ENCODE results near the gene PANX2. TPM values are rescaled to one million over a fixed set of nuclear protein-coding genes. Genes with fewer than 3 reads are reported as not detected.
A peak's percentile ranks its signal among the peaks of the same experiment; 100 is the strongest.

The PANX2 gene
- total and polyA plus RNA-seq, 5 donors from 2014 or later = not detected

DNA sequence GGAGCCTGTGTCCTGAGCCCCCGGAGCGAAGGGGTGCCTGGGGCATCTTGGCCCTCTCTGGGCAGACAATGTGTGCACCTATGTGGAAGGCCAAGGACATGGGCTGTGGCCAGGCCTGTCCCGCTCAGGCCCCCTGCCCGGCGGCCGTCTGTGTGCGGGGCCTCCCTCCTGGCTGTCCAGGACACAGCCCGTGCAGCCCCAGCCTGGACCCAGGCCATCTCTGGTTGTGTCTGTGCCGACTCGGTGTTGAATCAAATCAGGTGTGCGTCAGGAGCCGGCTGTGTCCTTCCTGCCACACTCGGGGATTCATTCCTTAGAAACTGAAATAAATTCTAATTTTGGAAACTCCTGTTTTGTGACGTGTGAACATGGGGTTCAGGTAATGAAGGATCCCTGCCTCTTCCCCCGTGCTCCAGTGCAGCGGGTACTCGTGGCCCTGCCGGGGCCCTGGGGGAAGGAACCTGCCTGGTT is 28.8 kb downstream of the PANX2 start:
- ATAC-seq (ENCODE audit: low read depth in 2 of 2) = no peak
- peaks cover 0 to 30% (median 14%) of the 10 kb centered on the region in 4 donors for H3K4me1 Mint-ChIP-seq
- peaks cover 8% of the 10 kb centered on the region for H3K36me3 Mint-ChIP-seq
- no peaks in the 10 kb centered on the region for H3K27me3 Mint-ChIP-seq
- peak overlapping the region; percentile 71 to 84 (median 72) for H3K4me3 Mint-ChIP-seq
- H3K4me1 ChIP-seq (ENCODE audit: control insufficient read depth, insufficient read depth, low read length, poor library complexity, severe bottlenecking) = peaks cover 24% of the 10 kb centered on the region
- DNase-seq = no peak
- no peaks in the 10 kb centered on the region for H3K27me3 ChIP-seq (ENCODE audit: control insufficient read depth, insufficient read depth, low read length)
- H3K36me3 ChIP-seq (ENCODE audit: control insufficient read depth, insufficient read depth, low read length) = peaks cover 21% of the 10 kb centered on the region
- no peak overlapping the region for H3K4me3 ChIP-seq (ENCODE audit: low read depth, low read length)
- no peak overlapping the region for H3K27ac ChIP-seq (ENCODE audit: insufficient read depth, low read length, poor library complexity, severe bottlenecking)
- H3K9me3 Mint-ChIP-seq = no peaks in the 10 kb centered on the region
- H3K9me3 ChIP-seq (ENCODE audit: control insufficient read depth in 2 of 2, low read length in 2 of 2) = no peaks in the 10 kb centered on the region
- peak overlapping the region in 1 of 3 donors; percentile 25 for H3K27ac Mint-ChIP-seq

DNA sequence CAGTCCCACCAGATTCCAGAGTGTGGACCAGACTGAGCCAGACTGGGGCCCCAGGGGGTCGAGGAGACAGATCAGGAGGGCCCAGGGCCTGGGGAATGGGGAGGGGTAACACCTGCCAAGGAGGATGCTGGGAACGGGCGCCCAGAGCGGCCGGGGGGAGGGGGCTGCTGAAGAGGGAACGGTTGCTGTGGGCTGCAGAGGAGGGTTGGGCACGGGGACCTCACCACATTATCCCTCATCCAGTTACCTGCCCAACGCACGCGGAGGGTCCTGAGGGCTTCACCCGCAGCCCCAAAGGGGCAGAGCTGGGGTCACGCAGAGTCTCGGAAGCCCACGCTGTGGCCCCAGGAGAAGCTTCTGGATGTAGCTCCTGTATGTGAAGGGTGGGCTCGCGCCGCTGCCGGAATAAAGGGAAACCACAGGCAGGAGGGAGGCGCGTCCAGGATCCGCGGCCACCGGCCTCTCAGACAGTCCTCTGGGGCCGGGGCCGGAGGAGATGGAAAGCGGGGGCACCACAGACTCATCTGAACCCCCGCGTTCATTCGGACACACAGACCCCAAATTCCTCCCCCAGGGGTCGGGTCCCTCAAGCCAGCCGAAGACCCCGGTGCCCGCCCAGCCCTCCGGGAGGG is 29.4 kb downstream of the PANX2 start:
- no peaks in the 10 kb centered on the region for H3K27me3 ChIP-seq (ENCODE audit: control insufficient read depth, insufficient read depth, low read length)
- H3K27ac ChIP-seq (ENCODE audit: insufficient read depth, low read length, poor library complexity, severe bottlenecking) = peak overlapping the region; percentile 61
- peak in 1 of 3 donors; percentile 24 for DNase-seq
- Mint-ChIP-seq H3K27ac (peak overlapping the region in 1 of 3 donors; percentile 25), H3K27me3 (no peaks in the 10 kb centered on the region), H3K4me3 (peak overlapping the region; percentile 71 to 84 (median 72)), H3K36me3 (peaks cover 8% of the 10 kb centered on the region), H3K9me3 (no peaks in the 10 kb centered on the region), H3K4me1 (peaks cover 0 to 35% (median 18%) of the 10 kb centered on the region in 4 donors)
- peaks cover 24% of the 10 kb centered on the region for H3K4me1 ChIP-seq (ENCODE audit: control insufficient read depth, insufficient read depth, low read length, poor library complexity, severe bottlenecking)
- H3K9me3 ChIP-seq (ENCODE audit: control insufficient read depth in 2 of 2, low read length in 2 of 2) = no peaks in the 10 kb centered on the region
- ATAC-seq (ENCODE audit: low read depth in 2 of 2) = no peak
- H3K4me3 ChIP-seq (ENCODE audit: low read depth, low read length) = no peak overlapping the region
- peaks cover 15% of the 10 kb centered on the region for H3K36me3 ChIP-seq (ENCODE audit: control insufficient read depth, insufficient read depth, low read length)

DNA sequence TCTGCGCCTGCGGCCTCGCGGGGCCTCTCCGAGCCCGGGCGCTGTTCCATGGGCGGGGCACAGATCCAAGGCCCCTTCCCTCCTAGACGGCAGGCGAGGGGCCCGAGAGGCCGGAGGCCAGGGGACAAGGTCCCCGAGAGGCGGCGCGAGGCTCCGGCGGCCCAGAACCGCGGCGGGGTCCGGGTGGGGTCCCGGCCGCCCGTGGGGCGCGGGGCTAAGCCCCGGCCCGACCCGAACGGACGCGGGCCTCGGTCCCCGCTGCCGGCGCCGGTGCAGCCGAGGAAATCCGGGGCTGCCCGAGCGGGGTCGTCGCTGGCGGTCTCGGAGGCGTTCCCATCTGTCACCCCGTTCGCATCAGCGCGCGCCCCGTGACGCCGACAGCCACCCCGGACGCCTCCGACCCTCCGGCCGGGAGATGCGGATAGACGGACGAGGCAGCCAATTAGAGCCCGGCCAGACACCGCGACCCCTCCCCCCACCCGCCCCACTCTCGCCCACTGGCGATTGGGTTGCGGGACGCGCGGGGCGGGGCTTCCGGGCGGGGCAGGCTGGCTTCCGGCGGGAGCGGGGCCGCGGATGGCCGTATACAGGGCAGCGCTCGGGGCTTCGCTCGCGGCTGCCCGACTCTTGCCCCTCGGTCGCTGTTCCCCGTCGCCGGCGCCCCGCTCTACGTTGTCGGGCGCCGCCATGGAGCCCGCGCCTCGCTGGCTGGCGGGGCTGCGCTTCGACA is 30.1 kb downstream of the PANX2 start, which contains the start of gene SELENOO:
SELENOO (plus strand) TSS at position 551 of the 730 bp plus-strand sequence; CDS start at position 577, 26 bp downstream.
- peaks cover 8% of the 10 kb centered on the region for H3K36me3 Mint-ChIP-seq
- no peaks in the 10 kb centered on the region for H3K27me3 ChIP-seq (ENCODE audit: control insufficient read depth, insufficient read depth, low read length)
- no peaks in the 10 kb centered on the region for H3K27me3 Mint-ChIP-seq
- ATAC-seq (ENCODE audit: low read depth in 2 of 2) = peak; percentile 90 to 92
- H3K27ac Mint-ChIP-seq = peak within 1 kb of the TSS in 2 of 3 donors; percentile 86
- no peaks in the 10 kb centered on the region for H3K9me3 Mint-ChIP-seq
- H3K9me3 ChIP-seq (ENCODE audit: control insufficient read depth in 2 of 2, low read length in 2 of 2) = no peaks in the 10 kb centered on the region
- DNase-seq = peak; percentile 87 to 93 (median 88)
- H3K36me3 ChIP-seq (ENCODE audit: control insufficient read depth, insufficient read depth, low read length) = peaks cover 10% of the 10 kb centered on the region
- peaks cover 0 to 40% (median 21%) of the 10 kb centered on the region in 4 donors for H3K4me1 Mint-ChIP-seq
- peak within 1 kb of the TSS; percentile 81 to 90 (median 88) for H3K4me3 Mint-ChIP-seq
- peak within 1 kb of the TSS; percentile 41 for H3K4me3 ChIP-seq (ENCODE audit: low read depth, low read length)
- H3K4me1 ChIP-seq (ENCODE audit: control insufficient read depth, insufficient read depth, low read length, poor library complexity, severe bottlenecking) = peaks cover 24% of the 10 kb centered on the region
- peak within 1 kb of the TSS; percentile 61 for H3K27ac ChIP-seq (ENCODE audit: insufficient read depth, low read length, poor library complexity, severe bottlenecking)

DNA sequence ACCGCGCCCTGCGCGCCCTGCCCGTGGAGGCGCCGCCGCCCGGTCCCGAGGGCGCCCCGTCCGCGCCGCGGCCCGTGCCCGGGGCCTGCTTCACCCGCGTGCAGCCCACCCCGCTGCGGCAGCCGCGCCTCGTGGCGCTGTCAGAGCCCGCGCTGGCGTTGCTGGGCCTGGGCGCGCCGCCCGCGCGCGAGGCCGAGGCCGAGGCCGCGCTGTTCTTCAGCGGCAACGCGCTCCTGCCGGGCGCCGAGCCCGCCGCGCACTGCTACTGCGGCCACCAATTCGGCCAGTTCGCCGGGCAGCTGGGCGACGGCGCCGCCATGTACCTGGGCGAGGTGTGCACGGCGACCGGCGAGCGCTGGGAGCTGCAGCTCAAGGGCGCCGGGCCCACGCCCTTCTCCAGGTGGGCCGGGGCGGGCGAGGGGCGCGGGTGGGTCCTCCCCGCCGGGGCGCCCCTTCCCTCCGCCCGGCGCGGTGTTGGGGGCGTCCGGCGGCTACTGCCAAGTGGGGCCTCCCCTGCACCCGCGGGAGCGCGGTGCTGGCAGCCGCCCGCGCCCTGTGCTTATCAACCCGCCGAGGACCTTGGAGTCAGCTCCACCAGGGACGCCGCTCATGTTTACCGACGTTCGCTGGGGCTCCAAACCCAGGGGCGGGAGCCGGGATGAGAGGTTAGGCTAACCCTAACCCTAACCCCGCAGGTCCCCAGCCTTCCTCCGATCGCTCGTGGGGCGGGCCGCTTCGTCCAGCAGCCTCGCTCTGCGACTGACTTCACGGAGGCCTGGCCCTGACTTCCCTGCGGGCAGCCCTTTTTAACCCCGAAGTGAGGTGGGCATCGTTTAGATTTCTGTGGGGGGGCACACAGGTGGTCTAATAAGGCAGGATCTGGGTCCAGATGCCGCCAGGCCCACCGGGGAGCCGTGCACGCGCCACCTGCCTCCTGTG is 30.9 kb downstream of the PANX2 start:
- peak; percentile 16 to 18 for ATAC-seq (ENCODE audit: low read depth in 2 of 2)
- peak overlapping the region; percentile 41 for H3K4me3 ChIP-seq (ENCODE audit: low read depth, low read length)

DNA sequence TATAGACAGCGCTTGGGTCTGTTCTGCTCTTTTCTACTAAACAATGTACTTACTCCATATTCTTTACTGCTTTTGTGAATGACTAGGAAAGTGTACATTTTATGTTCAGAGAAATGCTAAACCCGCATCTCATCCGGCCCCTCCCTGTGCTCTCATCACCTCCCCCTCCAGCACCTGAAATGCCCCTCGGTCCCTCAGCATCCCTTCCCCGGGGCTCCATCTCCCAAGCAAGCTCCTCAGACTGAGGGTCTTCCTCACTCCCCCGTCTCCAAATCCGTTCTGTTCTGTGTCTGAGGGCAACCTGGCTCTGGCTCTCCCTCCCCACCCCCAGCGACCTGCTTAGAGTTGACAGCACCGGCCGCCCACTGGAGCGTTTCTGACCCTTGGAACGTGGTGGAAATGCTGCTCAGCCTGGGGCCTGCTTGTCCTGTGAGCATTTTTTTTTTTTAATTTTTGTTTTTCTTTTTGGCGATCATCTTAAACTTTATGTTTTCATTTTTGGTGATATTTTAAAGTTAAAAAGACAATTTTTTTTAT is 31.7 kb downstream of the PANX2 start:
- no peak overlapping the region for H3K27ac ChIP-seq (ENCODE audit: insufficient read depth, low read length, poor library complexity, severe bottlenecking)
- peak overlapping the region; percentile 41 for H3K4me3 ChIP-seq (ENCODE audit: low read depth, low read length)
- Mint-ChIP-seq H3K4me1 (peaks cover 0 to 42% (median 21%) of the 10 kb centered on the region in 4 donors), H3K27me3 (no peaks in the 10 kb centered on the region), H3K4me3 (peak overlapping the region; percentile 81 to 90 (median 88)), H3K36me3 (peaks cover 8% of the 10 kb centered on the region), H3K9me3 (no peaks in the 10 kb centered on the region), H3K27ac (peak overlapping the region in 2 of 3 donors; percentile 86)
- no peaks in the 10 kb centered on the region for H3K27me3 ChIP-seq (ENCODE audit: control insufficient read depth, insufficient read depth, low read length)
- ATAC-seq (ENCODE audit: low read depth in 2 of 2) = no peak
- peaks cover 24% of the 10 kb centered on the region for H3K4me1 ChIP-seq (ENCODE audit: control insufficient read depth, insufficient read depth, low read length, poor library complexity, severe bottlenecking)
- no peaks in the 10 kb centered on the region for H3K9me3 ChIP-seq (ENCODE audit: control insufficient read depth in 2 of 2, low read length in 2 of 2)
- no peak for DNase-seq
- H3K36me3 ChIP-seq (ENCODE audit: control insufficient read depth, insufficient read depth, low read length) = peaks cover 18% of the 10 kb centered on the region

More for the DNA sequence above, 30.9 kb downstream of the PANX2 start:
- DNase-seq = no peak
- peak overlapping the region; percentile 61 for H3K27ac ChIP-seq (ENCODE audit: insufficient read depth, low read length, poor library complexity, severe bottlenecking)
- no peaks in the 10 kb centered on the region for H3K9me3 ChIP-seq (ENCODE audit: control insufficient read depth in 2 of 2, low read length in 2 of 2)
- H3K27me3 Mint-ChIP-seq = no peaks in the 10 kb centered on the region
- peaks cover 8% of the 10 kb centered on the region for H3K36me3 Mint-ChIP-seq
- peaks cover 11% of the 10 kb centered on the region for H3K36me3 ChIP-seq (ENCODE audit: control insufficient read depth, insufficient read depth, low read length)
- H3K27ac Mint-ChIP-seq = peak overlapping the region in 2 of 3 donors; percentile 86
- H3K27me3 ChIP-seq (ENCODE audit: control insufficient read depth, insufficient read depth, low read length) = no peaks in the 10 kb centered on the region
- H3K9me3 Mint-ChIP-seq = no peaks in the 10 kb centered on the region
- peaks cover 0 to 42% (median 21%) of the 10 kb centered on the region in 4 donors for H3K4me1 Mint-ChIP-seq
- peaks cover 24% of the 10 kb centered on the region for H3K4me1 ChIP-seq (ENCODE audit: control insufficient read depth, insufficient read depth, low read length, poor library complexity, severe bottlenecking)
- peak overlapping the region; percentile 81 to 90 (median 88) for H3K4me3 Mint-ChIP-seq

DNA sequence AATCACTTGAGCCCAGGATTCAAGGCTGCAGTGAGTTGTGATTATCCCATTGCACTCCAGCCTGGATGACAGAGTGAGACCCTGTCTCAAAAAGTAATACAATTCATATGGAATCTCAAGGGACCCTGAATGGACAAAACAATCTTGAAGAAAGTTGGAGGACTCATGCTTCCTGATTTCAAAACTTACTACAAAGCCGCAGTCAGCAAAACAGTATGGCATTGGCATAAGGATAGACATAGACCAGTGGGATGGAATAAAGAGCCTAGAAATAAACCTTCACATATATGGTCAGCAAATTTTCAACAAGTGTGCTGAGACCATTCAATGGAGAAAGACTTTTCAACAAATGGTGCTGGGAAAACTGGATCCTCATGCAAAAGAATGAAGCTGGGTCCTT is 32.8 kb downstream of the PANX2 start:
- Histone ChIP-seq H3K36me3 (ENCODE audit: control insufficient read depth, insufficient read depth, low read length) (peaks cover 20% of the 10 kb centered on the region), H3K4me1 (ENCODE audit: control insufficient read depth, insufficient read depth, low read length, poor library complexity, severe bottlenecking) (peaks cover 24% of the 10 kb centered on the region), H3K27me3 (ENCODE audit: control insufficient read depth, insufficient read depth, low read length) (no peaks in the 10 kb centered on the region), H3K27ac (ENCODE audit: insufficient read depth, low read length, poor library complexity, severe bottlenecking) (no peak overlapping the region), H3K9me3 (ENCODE audit: control insufficient read depth in 2 of 2, low read length in 2 of 2) (no peaks in the 10 kb centered on the region), H3K4me3 (ENCODE audit: low read depth, low read length) (no peak overlapping the region)
- no peak for ATAC-seq (ENCODE audit: low read depth in 2 of 2)
- Mint-ChIP-seq H3K27ac (no peak overlapping the region), H3K27me3 (no peaks in the 10 kb centered on the region), H3K4me1 (peaks cover 0 to 42% (median 21%) of the 10 kb centered on the region in 4 donors), H3K9me3 (no peaks in the 10 kb centered on the region), H3K36me3 (peaks cover 8% of the 10 kb centered on the region), H3K4me3 (peak overlapping the region in 3 of 4 donors; percentile 51 to 87 (median 57))
- no peak for DNase-seq

DNA sequence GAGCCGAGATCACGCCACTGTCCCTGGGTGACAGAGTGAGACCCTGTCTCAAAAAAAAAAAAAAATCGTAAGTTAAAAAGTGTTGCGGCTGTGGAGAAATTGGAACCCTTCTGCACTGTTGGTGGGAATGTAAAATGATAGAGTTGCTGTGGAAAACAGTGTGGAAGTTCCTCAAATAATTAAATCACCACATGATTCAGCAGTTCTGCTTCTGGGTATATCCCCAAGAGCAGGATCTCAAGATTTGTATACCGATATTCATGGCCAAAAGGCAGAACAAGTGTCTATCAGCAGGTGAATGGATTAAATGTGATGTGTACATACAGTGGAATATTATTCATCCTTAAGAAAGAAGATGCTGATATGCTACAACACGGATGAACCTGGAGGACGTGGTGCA is 34.0 kb downstream of the PANX2 start:
- H3K36me3 Mint-ChIP-seq = peaks cover 8% of the 10 kb centered on the region
- no peaks in the 10 kb centered on the region for H3K9me3 ChIP-seq (ENCODE audit: control insufficient read depth in 2 of 2, low read length in 2 of 2)
- no peak overlapping the region for H3K4me3 ChIP-seq (ENCODE audit: low read depth, low read length)
- H3K27me3 Mint-ChIP-seq = no peaks in the 10 kb centered on the region
- H3K36me3 ChIP-seq (ENCODE audit: control insufficient read depth, insufficient read depth, low read length) = peaks cover 20% of the 10 kb centered on the region
- no peaks in the 10 kb centered on the region for H3K27me3 ChIP-seq (ENCODE audit: control insufficient read depth, insufficient read depth, low read length)
- H3K4me3 Mint-ChIP-seq = peak overlapping the region in 1 of 4 donors; percentile 40
- H3K27ac ChIP-seq (ENCODE audit: insufficient read depth, low read length, poor library complexity, severe bottlenecking) = no peak overlapping the region
- DNase-seq (no peak), ATAC-seq (ENCODE audit: low read depth in 2 of 2) (no peak)
- no peaks in the 10 kb centered on the region for H3K9me3 Mint-ChIP-seq
- peaks cover 18% of the 10 kb centered on the region for H3K4me1 ChIP-seq (ENCODE audit: control insufficient read depth, insufficient read depth, low read length, poor library complexity, severe bottlenecking)
- H3K27ac Mint-ChIP-seq = no peak overlapping the region
- H3K4me1 Mint-ChIP-seq = peaks cover under 1 to 39% (median 20%) of the 10 kb centered on the region in 4 donors

Measured in CD4-positive, CD25-positive, alpha-beta regulatory T cell (primary cell).